Measurements from ENCODE around the gene ICA1. TPM values are rescaled to one million over a fixed set of nuclear protein-coding genes. Genes with fewer than 3 reads are reported as not detected.

Gene ICA1
- total RNA-seq, 1 experiment from 2014 or later: 3.2 TPM

DNA sequence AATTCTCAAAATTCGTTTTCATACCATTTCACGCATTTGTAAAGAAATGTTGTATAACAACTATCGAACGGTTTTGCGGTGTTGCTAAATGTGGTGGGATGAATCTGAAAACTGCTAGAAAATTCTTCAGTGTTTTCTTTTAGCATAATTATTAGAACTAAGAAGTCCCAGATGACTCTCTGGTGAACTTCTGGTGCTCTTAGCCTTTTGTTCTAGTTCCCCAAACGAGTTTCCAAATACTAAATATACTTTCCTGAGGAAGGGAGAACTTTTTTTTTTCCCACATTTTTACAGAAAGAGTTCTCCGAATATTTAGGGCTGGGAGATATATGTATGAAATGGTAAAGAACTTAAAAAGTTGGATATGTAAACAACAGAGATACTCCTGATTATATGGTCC, 82.5 kb downstream of the ICA1 start:
- Histone ChIP-seq H4K20me1 (ENCODE audit: low read length) (no peaks in the 10 kb centered on the region), H3K79me2 (ENCODE audit: low read length) (no peaks in the 10 kb centered on the region), H3K27me3 (ENCODE audit: low read length) (0 out of 2 replicates have a peak, but pooled peaks cover 3% of the 10 kb centered on the region), H3K4me1 (ENCODE audit: insufficient read depth, low read length) (no peaks in the 10 kb centered on the region), H3F3A (ENCODE audit: low read length, unreplicated experiment) (no peaks in the 10 kb centered on the region), H2AFZ (ENCODE audit: low read length) (no peak overlapping the region), H3K4me3 (ENCODE audit: low read length) (no peak overlapping the region), H3K27ac (ENCODE audit: low read length) (no peak overlapping the region), H3K36me3 (ENCODE audit: low read depth, low read length) (no peaks in the 10 kb centered on the region), H3K4me2 (ENCODE audit: low read length) (no peak overlapping the region), H3K9me3 (ENCODE audit: low read length) (no peaks in the 10 kb centered on the region), H3K9me2 (replicated peaks; ENCODE audit: low read length) (no peaks in the 10 kb centered on the region), H3K9ac (ENCODE audit: low read length) (no peak overlapping the region)
- intact Hi-C loops (cut with micrococcal nuclease): loop anchor here (2.0 kb wide), 1 partner anchor 45 kb away; no protein-coding TSS in a partner anchor
- ATAC-seq (no peak), DNase-seq (no peak)
- POLR2A ChIA-PET (ENCODE audit: unreplicated experiment): no interaction called here
- no peak for TF ChIP-seq EZH2phosphoT487 (IDR thresholded peaks at IDR 0.05; ENCODE audit: borderline replicate concordance, low read length)
- CTCF ChIA-PET: no interaction called here
- no TSS peak for BruUV-seq (replicated peaks)

DNA sequence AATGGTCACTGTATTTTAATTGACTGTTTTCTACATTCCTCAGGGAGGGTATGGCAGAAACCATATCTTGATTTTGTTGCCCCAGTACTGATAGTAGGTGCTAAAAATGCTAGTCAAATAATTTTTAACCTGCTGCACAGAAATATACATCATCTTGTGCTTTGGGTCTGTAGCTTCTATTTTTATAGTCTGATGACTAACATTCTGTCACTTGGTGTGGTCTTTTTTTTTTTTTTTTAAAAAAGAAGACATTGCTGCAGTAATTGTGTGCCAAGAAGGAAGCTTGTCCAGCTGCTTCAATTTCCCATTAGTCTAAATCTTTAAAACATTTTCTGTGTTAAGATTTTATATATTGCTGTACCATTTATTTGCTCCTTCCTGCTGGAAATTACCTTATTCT, 83.6 kb downstream of the ICA1 start:
- no peaks in the 10 kb centered on the region for H3K36me3 ChIP-seq (ENCODE audit: low read depth, low read length)
- no peak overlapping the region for H2AFZ ChIP-seq (ENCODE audit: low read length)
- ATAC-seq (peak; percentile 45; the same call in 1 of the 2 replicates), DNase-seq (no peak)
- H3K9me2 ChIP-seq (replicated peaks; ENCODE audit: low read length): no peaks in the 10 kb centered on the region
- intact Hi-C loops (cut with micrococcal nuclease): loop anchor here (2.0 kb wide), 1 partner anchor 46 kb away; no protein-coding TSS in a partner anchor
- H3F3A ChIP-seq (ENCODE audit: low read length, unreplicated experiment): no peaks in the 10 kb centered on the region
- H4K20me1 ChIP-seq (ENCODE audit: low read length): no peaks in the 10 kb centered on the region
- CTCF ChIA-PET: interaction anchor here (0.6 to 0.7 kb wide), 3 partner anchors 23 to 571 kb away, joined by 3 read pairs; no protein-coding TSS in a partner anchor
- no peaks in the 10 kb centered on the region for H3K9me3 ChIP-seq (ENCODE audit: low read length)
- no peaks in the 10 kb centered on the region for H3K79me2 ChIP-seq (ENCODE audit: low read length)
- H3K9ac ChIP-seq (ENCODE audit: low read length): no peak overlapping the region
- H3K4me1 ChIP-seq (ENCODE audit: insufficient read depth, low read length): no peaks in the 10 kb centered on the region
- H3K4me2 ChIP-seq (ENCODE audit: low read length): no peak overlapping the region
- no peak overlapping the region for H3K27ac ChIP-seq (ENCODE audit: low read length)
- H3K4me3 ChIP-seq (ENCODE audit: low read length): no peak overlapping the region
- H3K27me3 ChIP-seq (ENCODE audit: low read length): 0 out of 2 replicates have a peak, but pooled peaks cover 3% of the 10 kb centered on the region
- POLR2A ChIA-PET (ENCODE audit: unreplicated experiment): no interaction called here
- TF ChIP-seq EZH2 (IDR thresholded peaks at IDR 0.05; ENCODE audit: low read length, unreplicated experiment) (no peak), EZH2phosphoT487 (IDR thresholded peaks at IDR 0.05; ENCODE audit: borderline replicate concordance, low read length) (no peak)
- TF ChIP-seq, protein P1, sequence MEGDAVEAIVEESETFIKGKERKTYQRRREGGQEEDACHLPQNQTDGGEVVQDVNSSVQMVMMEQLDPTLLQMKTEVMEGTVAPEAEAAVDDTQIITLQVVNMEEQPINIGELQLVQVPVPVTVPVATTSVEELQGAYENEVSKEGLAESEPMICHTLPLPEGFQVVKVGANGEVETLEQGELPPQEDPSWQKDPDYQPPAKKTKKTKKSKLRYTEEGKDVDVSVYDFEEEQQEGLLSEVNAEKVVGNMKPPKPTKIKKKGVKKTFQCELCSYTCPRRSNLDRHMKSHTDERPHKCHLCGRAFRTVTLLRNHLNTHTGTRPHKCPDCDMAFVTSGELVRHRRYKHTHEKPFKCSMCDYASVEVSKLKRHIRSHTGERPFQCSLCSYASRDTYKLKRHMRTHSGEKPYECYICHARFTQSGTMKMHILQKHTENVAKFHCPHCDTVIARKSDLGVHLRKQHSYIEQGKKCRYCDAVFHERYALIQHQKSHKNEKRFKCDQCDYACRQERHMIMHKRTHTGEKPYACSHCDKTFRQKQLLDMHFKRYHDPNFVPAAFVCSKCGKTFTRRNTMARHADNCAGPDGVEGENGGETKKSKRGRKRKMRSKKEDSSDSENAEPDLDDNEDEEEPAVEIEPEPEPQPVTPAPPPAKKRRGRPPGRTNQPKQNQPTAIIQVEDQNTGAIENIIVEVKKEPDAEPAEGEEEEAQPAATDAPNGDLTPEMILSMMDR (conservative IDR thresholded peaks at IDR 0.05; ENCODE audit: low read depth, low read length): no peak
- BruUV-seq (replicated peaks): no TSS peak

DNA sequence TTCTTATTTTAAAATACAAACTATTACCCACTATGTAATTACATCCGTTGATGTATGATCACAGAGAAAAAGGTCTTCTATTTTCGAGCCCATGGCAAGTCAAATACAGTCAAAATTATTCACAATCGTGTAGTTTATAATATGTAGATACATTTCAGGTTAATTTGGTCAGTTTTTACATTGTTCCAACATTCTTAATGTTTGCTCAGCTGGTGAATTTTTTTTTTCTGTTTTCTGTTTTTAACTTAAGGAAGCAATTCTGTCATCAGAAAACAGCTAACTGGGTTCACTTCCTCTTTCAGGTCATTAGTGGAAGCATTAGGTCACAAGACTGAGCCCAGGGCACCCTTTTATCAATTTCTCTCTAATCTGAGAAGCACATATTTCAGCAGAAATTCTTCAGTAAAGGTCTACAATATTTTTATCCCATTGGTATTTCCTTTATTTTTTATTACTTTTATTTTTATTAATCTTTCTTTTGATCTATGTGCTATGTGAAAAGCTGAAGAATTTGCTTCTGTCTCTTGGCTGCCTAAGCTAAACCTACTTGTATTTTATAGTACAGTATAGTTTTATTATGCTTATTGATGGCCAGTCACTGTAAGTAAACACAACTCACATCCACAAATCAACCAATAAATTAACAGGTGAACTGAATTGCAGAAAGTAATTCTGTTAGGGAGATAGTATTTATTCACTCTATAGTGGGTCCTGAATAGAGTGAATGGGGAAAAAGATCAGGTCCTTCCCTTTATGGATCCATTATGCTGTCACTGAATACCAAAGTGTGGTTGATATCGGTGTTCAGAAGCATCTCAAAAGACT, 84.6 kb downstream of the ICA1 start:
- ATAC-seq: peak; percentile 50
- H3K4me3 ChIP-seq (ENCODE audit: low read length): no peak overlapping the region
- ChIA-PET CTCF (interaction anchor here (0.7 kb wide), 1 partner anchor 31 kb away, joined by 3 read pairs; no protein-coding TSS in a partner anchor), POLR2A (ENCODE audit: unreplicated experiment) (no interaction called here)
- H3K9me2 ChIP-seq (replicated peaks; ENCODE audit: low read length): no peaks in the 10 kb centered on the region
- H3K27me3 ChIP-seq (ENCODE audit: low read length): no peaks in the 10 kb centered on the region
- no peaks in the 10 kb centered on the region for H3K9me3 ChIP-seq (ENCODE audit: low read length)
- no peak overlapping the region for H2AFZ ChIP-seq (ENCODE audit: low read length)
- no peak overlapping the region for H3K4me2 ChIP-seq (ENCODE audit: low read length)
- H3K36me3 ChIP-seq (ENCODE audit: low read depth, low read length): no peaks in the 10 kb centered on the region
- H3F3A ChIP-seq (ENCODE audit: low read length, unreplicated experiment): no peaks in the 10 kb centered on the region
- TF ChIP-seq, protein P1 (conservative IDR thresholded peaks at IDR 0.05; ENCODE audit: low read depth, low read length): no peak
- no peak for TF ChIP-seq EZH2phosphoT487 (IDR thresholded peaks at IDR 0.05; ENCODE audit: borderline replicate concordance, low read length)
- TF ChIP-seq EZH2 (IDR thresholded peaks at IDR 0.05; ENCODE audit: low read length, unreplicated experiment): no peak
- no TSS peak for BruUV-seq (replicated peaks)
- no peaks in the 10 kb centered on the region for H3K79me2 ChIP-seq (ENCODE audit: low read length)
- DNase-seq: no peak
- intact Hi-C loops (cut with micrococcal nuclease): no loop called here
- H3K27ac ChIP-seq (ENCODE audit: low read length): no peak overlapping the region
- no peak overlapping the region for H3K9ac ChIP-seq (ENCODE audit: low read length)
- no peaks in the 10 kb centered on the region for H4K20me1 ChIP-seq (ENCODE audit: low read length)
- no peaks in the 10 kb centered on the region for H3K4me1 ChIP-seq (ENCODE audit: insufficient read depth, low read length)

Data from PC-3 (cell line).